Measurements from ENCODE around the gene FAM167B. TPM values are rescaled to one million over a fixed set of nuclear protein-coding genes. Genes with fewer than 3 reads are reported as not detected.
A peak's percentile ranks its signal among the peaks of the same experiment; 100 is the strongest.

The FAM167B gene
- total RNA-seq, 6 donors from 2014 or later, result 1.9 to 53.0 (median 4.6) TPM; not detected in 1

GRCh38 chr1:32234792-32235191, 12.2 kb upstream of the FAM167B start:
- ATAC-seq (ENCODE audit: low FRiP score in 2 of 2) (peak in 1 of 2 donors; percentile 20), DNase-seq (no peak)
- TF ChIP-seq POLR2AphosphoS5 (IDR thresholded peaks at IDR 0.05) (no peak), POLR2A (IDR thresholded peaks at IDR 0.05) (no peak), CTCF (IDR thresholded peaks at IDR 0.05) (no peak), EP300 (IDR thresholded peaks at IDR 0.05) (no peak)
- Histone ChIP-seq H3K27me3 (no peaks in the 10 kb centered on the region), H3K27ac (no peak overlapping the region), H3K9me3 (no peaks in the 10 kb centered on the region), H3K4me3 (no peak overlapping the region), H3K36me3 (peaks cover 3 to 53% (median 32%) of the 10 kb centered on the region in 4 donors), H3K4me1 (peaks cover 2 to 5% (median 2%) of the 10 kb centered on the region in 4 donors)
- WGBS, 2 donors, result 92 to 100% methylated on average over 2 to 7 of the region's 7 CpGs

- peaks cover 18 to 37% (median 31%) of the 10 kb centered on the region in 4 donors for H3K4me1 ChIP-seq
- no peak for DNase-seq
- no peak for ATAC-seq (ENCODE audit: low FRiP score in 2 of 2)
- H3K36me3 ChIP-seq, result peaks cover 0 to 7% (median 3%) of the 10 kb centered on the region in 4 donors
- no peaks in the 10 kb centered on the region for H3K27me3 ChIP-seq
- no peaks in the 10 kb centered on the region for H3K9me3 ChIP-seq
- peak overlapping the region in 2 of 4 donors; percentile 89 to 94 for H3K27ac ChIP-seq
- 61 to 66% methylated on average over 4 of the region's 4 CpGs for WGBS, 2 donors
- H3K4me3 ChIP-seq, result no peak overlapping the region
- no peak for TF ChIP-seq CTCF (IDR thresholded peaks at IDR 0.05)
- no peak for TF ChIP-seq POLR2A (IDR thresholded peaks at IDR 0.05)
- TF ChIP-seq EP300 (IDR thresholded peaks at IDR 0.05), result no peak
- TF ChIP-seq POLR2AphosphoS5 (IDR thresholded peaks at IDR 0.05), result no peak
Measured at GRCh38 chr1:32239337-32239736, 7.7 kb upstream of the FAM167B start.

- Histone ChIP-seq H3K4me1 (peaks cover 18 to 37% (median 31%) of the 10 kb centered on the region in 4 donors), H3K27ac (peak overlapping the region; percentile 79 to 94 (median 88)), H3K36me3 (peaks cover 0 to 3% (median under 1%) of the 10 kb centered on the region in 4 donors), H3K4me3 (peak overlapping the region in 3 of 4 donors; percentile 61 to 75 (median 75)), H3K27me3 (no peaks in the 10 kb centered on the region), H3K9me3 (no peaks in the 10 kb centered on the region)
- no peak for ATAC-seq (ENCODE audit: low FRiP score in 2 of 2)
- 59% methylated on average over 20 of the region's 20 CpGs; no CpG with 5 or more reads in 1 of the 2 donors for WGBS, 2 donors
- DNase-seq, result peak in 1 of 2 donors; percentile 86
- TF ChIP-seq EP300 (IDR thresholded peaks at IDR 0.05) (no peak), POLR2A (IDR thresholded peaks at IDR 0.05) (no peak), CTCF (IDR thresholded peaks at IDR 0.05) (no peak), POLR2AphosphoS5 (IDR thresholded peaks at IDR 0.05) (no peak)
Measured at GRCh38 chr1:32239790-32240139, 7.3 kb upstream of the FAM167B start.

GRCh38 chr1:32240140-32240951, 6.7 kb upstream of the FAM167B start:
- TF ChIP-seq POLR2A (IDR thresholded peaks at IDR 0.05), result peak in 3 of 4 donors; percentile 22 to 49 (median 45)
- TF ChIP-seq CTCF (IDR thresholded peaks at IDR 0.05), result peak; percentile 28 to 57 (median 36)
- no peak for TF ChIP-seq EP300 (IDR thresholded peaks at IDR 0.05)
- peak; percentile 61 to 66 for TF ChIP-seq POLR2AphosphoS5 (IDR thresholded peaks at IDR 0.05)
- WGBS, 2 donors, result 2 to 3% methylated on average over 40 to 58 of the region's 62 CpGs
- no peaks in the 10 kb centered on the region for H3K27me3 ChIP-seq
- H3K27ac ChIP-seq, result peak overlapping the region; percentile 79 to 94 (median 88)
- H3K36me3 ChIP-seq, result no peaks in the 10 kb centered on the region
- peaks cover 18 to 37% (median 31%) of the 10 kb centered on the region in 4 donors for H3K4me1 ChIP-seq
- H3K4me3 ChIP-seq, result peak overlapping the region; percentile 61 to 75 (median 71)
- peak; percentile 77 for ATAC-seq (ENCODE audit: low FRiP score in 2 of 2)
- peak; percentile 80 to 93 for DNase-seq
- H3K9me3 ChIP-seq, result no peaks in the 10 kb centered on the region
